Gastrocnemius medialis (tissue), 4 donors: Measurements from ENCODE around the gene PGAP6.

ENCODE experiments used
- POLR2A ChIP-seq, 2 donors: fragments of 450-650 bp; IDR thresholded peaks; one replicate each; pipeline ENCODE4 v1.6.1; 2017; ENCODE audit warnings: antibody characterized with exemption in 2 of 2, mild to moderate bottlenecking in 2 of 2, moderate library complexity in 2 of 2
- TF ChIP-seq, protein P1 (sequence below), 5 experiments: fragments of 450-650 bp in 3 of 5; fragments of 200-600 bp in 2 of 5; sonication (generic) in 2 of 5; IDR thresholded peaks in 4 of 5; conservative IDR thresholded peaks in 1 of 5; 1 replicate in 4 of 5; 2 replicates in 1 of 5; pipeline ENCODE4 v1.5.1; 2016 to 2019; ENCODE audit warnings: antibody characterized with exemption in 5 of 5, mild to moderate bottlenecking in 3 of 5, moderate library complexity in 3 of 5

DNA sequence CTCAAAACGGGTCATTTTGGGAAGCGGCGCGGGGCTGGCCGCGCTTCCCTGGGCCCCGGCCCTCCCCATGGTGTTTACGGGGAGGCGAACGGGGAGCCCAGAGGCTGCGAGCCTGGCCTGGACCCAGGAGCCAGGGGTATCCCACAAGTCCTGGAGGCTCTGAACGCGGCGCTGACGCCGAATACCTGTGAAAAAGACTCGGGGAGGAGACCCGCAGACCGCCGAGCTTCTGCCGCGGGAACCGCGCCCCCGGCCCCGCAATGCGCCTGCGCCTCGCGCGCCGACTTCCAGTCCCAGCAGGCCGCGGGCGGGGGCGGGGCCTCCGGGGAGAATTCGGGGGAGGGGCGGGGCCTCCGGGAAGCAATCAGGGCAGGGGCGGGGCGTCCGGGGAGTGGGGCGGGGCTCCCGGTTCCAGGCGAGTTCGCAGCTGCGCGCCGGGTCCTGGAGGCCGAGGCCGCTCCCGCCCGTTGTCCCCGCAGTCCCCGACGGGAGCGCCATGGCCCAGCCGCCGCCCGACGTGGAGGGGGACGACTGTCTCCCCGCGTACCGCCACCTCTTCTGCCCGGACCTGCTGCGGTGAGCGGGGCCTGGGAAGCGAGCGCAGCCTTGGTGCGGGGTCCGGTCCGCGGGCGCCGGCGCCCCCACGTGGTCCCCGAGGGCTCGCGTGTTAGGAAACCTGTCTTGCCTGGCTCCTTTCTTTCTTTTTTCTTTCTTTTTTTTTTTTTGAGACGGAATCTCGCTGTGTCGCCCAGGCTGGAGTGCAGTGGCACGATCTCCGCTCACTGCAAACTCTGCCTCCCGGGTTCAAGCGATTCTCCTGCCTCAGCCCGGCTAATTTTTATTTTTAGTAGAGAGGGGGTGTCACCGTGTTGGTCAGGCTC, 19.9 kb upstream of the PGAP6 start, which contains the start of gene DECR2:
- TF ChIP-seq, protein P1, sequence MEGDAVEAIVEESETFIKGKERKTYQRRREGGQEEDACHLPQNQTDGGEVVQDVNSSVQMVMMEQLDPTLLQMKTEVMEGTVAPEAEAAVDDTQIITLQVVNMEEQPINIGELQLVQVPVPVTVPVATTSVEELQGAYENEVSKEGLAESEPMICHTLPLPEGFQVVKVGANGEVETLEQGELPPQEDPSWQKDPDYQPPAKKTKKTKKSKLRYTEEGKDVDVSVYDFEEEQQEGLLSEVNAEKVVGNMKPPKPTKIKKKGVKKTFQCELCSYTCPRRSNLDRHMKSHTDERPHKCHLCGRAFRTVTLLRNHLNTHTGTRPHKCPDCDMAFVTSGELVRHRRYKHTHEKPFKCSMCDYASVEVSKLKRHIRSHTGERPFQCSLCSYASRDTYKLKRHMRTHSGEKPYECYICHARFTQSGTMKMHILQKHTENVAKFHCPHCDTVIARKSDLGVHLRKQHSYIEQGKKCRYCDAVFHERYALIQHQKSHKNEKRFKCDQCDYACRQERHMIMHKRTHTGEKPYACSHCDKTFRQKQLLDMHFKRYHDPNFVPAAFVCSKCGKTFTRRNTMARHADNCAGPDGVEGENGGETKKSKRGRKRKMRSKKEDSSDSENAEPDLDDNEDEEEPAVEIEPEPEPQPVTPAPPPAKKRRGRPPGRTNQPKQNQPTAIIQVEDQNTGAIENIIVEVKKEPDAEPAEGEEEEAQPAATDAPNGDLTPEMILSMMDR (IDR thresholded peaks at IDR 0.05 in 4 of 5, conservative IDR thresholded peaks at IDR 0.05 in 1 of 5), result peak in 4 of 5 experiments; percentile 45 to 55 (median 50)
- peak; percentile 89 to 93 for TF ChIP-seq POLR2A (IDR thresholded peaks at IDR 0.05)
